Activated CD4-positive, alpha-beta T cell treated with anti-CD3 and anti-CD28 coated beads, Interleukin-2, amount 50 U/mL, for 24 hours (primary cell): ENCODE results near the gene KCNQ4.

Source experiments
- DNase-seq, 2 donors: peaks; one replicate each; pipeline ENCODE4 v3.0.0-alpha.2; 2020; ENCODE audit warnings: low read depth in 1 of 2, low spot score in 1 of 2

KCNQ4 gene

DNA sequence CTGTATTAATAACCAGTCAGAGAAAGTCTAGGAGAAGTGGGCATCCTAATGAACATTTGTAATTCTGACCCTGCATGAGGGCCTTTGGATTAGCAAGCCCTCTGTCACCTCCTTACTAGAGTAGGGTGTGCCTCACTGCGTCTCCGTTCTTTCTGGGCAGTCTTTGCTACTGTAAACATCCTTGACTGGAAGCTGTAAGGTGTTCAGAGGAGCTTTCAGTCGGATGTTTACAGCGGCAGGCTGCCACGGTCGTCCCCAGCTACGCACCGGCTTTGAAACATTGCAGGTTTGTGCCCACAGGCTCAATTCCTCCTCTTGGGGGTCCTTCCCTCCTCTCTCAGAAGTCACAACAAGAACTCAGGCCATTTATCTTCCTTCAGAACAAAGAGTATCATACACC, 29.4 kb upstream of the KCNQ4 start:
- DNase-seq, result no peak

DNA sequence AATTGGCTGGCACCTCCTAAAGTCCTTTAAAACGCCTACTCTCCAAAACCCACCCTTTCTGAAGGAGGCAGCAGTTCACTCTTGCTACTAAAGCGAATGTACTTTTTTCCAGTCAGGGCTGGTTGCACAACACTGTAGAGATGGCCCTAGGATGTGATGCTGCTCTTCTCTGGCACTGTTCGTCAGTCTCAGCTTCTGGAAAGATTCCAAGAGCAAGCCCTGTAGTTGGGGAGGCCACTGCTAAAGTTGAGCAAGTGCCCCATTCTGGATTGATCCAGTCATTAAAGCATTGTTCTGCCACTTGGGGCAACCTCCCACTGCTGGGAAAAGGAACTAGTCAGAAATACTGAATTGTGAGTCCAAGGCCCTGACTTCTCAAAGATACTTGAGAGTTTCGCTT, 28.5 kb upstream of the KCNQ4 start:
- DNase-seq, result no peak

DNA sequence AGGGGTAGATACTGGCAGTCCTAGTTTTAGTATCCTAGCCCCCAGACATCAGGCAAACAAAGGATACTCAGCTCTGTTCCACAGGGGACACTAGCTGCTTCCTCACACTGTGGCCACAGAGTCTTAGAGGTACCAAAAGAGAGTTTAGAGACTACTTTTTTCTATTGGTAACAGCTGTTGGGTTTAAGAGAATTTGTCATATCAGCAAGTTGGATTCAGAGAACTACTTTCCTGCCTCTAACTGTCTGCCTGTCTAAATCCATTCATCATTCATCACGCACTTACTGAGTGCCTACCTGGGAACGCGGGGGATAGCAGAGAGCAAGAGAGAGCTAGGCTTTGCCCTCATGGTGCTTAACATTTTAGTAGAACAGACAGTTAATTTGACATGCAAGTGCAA, 27.1 kb upstream of the KCNQ4 start:
- DNase-seq, result no peak

DNA sequence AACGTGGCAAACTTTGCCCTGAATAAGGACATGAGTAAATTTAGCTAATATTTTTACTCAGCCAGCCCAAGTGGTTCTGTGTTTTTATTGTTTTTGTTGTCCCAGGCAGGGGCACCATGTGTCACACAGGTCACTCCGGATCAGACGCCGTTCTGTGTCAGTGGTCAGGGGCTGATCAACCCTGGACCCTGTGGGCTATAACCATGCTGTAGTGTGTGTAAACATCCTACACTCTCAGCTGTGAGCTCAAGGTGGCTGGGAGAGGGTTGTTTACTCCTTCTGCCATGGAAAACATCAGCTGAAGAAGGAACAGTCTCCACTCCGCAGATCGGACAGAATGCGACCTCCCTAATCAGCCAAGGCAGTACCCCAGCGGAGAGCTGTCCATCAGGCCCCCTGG, 26.5 kb upstream of the KCNQ4 start:
- DNase-seq, result no peak

DNA sequence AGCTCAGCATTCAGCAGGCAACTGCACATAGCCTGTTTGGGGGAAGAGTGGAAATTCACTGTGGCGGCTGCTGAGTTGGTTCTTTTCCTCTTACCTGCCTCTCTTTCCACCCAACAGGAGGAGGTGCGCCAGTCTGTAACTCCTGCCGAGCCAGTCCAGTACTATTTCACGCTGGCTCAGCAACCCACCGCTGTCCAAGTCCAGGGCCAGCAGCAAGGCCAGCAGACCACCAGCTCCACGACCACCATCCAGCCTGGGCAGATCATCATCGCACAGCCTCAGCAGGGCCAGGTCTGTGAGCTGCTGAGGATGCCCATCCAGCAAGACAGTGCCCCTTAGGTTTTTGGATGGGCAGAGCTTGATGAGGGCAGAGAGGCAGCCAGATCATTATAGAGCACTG, 25.6 kb upstream of the KCNQ4 start:
- DNase-seq, result no peak

DNA sequence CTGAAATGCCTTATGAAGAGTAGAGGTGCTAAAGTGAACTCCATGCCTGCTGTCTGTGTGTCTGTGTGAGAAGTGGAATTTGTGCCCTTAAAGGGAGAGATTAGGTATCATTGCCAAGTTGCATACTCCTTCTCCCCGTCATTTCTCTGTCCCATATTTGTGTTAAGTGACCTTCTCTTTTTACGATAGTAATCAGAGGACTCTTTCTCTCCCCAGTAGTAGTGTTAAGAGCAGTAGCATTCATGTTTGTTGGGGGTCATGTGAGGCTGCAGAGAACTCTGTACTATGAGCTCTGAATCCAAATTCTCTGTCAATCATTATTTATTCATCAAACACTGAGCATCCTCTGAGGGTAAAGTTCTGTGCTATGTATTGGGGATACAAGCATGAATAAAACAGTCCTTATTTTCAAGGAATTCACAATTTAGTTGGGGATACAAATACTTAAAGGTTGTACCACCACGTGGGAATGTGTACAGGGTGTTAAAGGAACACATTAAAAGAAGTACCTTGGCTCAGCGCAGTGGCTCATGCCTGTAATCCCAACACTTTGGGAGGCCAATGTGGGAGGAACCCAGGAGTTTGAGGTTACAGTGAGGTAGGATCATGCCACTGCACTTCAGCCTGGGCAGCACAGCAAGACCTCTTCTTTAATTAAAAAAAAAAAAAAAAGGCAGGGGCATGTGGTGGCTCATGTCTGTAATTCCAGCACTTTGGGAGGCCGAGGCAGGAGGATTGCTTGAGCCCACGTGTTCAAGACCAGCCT, 24.8 kb upstream of the KCNQ4 start:
- DNase-seq, result no peak

DNA sequence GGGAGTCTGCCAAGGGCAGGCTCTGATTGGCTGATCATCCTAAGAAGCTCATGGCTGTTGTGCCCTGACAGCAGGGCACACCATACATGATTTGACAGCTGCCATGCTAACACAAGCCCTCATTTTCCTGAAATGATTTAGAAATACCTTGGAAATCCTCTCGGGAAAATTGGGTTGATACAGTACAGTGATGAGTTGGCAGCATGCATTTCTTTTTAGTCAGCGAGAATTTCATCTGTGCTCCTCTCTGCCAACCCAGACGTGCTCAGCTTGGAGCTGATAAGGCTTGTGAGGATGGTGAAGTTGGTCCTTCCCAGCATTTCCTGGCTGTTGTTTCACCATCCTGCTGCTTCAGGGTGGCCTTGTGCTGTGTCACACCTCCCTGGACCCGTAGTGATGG, 22.6 kb upstream of the KCNQ4 start:
- no peak for DNase-seq

DNA sequence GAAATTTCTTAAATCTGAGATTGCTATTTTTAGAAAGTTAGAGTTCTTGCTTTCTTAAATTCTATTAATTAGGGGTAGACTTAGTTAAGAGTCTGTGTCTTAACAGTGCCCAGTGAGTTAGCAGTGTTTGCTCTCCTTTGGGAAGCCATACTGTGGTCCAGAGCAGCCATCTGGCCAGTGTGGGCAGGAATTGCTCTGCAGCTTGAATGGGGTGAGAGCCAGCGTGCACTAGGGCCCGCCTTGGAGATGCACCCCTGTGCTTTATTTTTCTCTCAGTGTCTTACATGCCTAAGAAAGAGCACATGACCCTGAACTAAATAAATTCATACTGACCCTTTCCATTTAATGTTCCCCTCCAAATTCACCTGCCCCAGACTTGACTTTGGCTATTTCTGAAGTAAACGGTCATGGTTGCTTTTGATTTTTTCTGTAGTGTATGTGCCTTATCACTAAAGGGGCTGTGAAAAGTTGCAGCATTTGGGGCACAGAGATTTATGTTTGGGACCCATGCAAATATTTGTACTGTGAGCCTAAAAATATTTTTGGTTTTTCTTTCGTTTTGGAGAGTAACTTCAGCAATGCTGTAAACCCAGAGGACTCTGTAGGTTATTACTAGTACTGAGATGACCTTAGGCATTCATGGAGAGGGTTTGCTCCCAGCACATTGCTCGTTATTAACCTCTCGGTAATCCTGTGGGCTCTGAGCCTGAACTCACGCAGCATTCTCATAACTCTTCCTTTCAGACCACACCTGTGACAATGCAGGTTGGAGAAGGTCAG, 21.3 kb upstream of the KCNQ4 start:
- DNase-seq, result no peak

DNA sequence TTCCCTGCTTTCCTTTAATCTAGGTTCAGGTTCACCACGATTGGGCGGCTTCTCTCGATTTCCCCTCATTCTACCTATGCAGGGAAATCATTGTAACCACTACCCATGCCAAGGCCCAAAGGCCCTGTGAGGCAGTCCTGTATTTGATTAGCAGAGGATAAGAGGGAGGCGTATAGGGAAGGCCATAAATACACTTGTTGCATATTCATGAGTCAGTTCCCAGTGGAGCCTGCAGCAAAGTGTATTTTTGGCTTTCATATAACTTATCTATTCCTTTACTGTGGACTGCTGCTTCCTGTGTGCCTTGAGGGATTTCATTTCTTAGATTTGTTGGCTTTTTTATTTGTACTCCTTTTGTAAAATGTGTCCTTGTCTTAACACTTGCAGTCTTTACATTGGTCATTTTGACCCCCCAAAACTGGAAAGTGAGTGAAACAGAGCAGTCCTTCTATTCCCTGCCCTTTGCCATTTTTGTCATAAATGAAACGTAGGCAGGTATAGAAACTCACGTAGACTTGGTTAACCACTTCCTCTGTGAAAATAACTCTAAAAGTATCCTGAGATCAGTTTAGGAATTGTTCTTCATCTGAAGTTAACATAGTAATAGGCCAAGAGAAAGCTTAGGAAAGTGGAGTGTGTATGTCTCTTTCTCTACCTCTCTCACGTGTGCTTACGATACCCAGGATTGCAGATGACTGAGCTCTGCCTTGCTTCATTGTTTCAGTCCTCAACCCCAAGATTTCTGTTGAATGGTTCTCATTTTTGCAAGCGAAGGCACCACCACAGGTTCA, 19.6 kb upstream of the KCNQ4 start:
- no peak for DNase-seq

DNA sequence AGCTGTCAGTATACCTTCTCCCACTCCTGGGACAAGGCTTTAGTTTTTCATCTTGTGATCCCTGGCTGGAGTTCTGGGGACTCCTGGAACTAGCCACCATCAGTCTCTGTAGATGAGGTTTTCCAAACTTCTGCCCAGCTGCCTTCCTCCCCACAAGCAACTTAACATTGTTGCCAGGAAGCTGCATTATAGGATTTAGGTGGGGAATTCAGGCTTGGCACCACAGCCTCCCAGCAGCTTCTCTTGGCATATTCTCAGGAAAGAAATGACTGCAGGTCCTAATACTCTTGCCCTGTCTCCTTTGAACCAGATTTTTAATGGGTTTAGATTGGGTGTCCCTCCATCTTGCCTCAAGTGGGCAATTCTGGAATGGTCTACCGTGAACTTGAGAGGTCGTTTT, 18.6 kb upstream of the KCNQ4 start:
- DNase-seq, result no peak

DNA sequence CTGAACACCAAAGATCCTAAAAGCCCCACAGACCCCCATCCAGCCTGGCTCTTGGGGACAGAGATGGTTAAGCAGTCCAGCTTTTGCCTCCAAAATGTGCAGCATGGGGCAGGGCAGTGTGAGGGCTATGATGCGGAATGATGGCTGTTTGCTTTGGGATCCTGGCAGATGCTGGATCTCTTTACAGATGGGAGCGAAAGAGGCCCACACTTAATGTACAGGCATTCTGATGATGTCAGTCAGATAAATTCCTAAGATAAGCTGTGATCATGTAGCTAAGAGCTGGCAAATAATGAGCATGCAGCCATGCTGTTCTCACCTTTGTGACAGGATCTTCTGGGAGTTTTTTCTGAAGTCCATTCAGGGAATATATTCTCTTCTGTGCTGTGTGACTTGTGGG, 17.6 kb upstream of the KCNQ4 start:
- DNase-seq, result no peak

DNA sequence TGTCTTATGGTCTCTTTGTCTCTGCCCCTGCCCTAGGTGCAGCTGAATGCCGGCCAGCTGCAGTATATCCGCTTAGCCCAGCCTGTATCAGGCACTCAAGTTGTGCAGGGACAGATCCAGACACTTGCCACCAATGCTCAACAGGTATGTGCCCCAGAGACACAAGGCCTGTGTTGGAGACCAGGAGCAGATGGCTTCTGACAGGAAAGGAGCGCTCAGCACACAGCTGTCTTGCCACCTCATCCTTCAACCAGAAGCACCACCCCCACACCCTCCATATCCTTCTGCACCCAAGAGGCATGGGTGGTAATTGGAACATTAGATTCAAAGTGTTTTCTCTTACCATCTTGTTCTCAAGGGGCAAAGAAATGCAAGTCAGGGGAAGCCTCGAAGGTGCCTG, 17.0 kb upstream of the KCNQ4 start:
- no peak for DNase-seq

DNA sequence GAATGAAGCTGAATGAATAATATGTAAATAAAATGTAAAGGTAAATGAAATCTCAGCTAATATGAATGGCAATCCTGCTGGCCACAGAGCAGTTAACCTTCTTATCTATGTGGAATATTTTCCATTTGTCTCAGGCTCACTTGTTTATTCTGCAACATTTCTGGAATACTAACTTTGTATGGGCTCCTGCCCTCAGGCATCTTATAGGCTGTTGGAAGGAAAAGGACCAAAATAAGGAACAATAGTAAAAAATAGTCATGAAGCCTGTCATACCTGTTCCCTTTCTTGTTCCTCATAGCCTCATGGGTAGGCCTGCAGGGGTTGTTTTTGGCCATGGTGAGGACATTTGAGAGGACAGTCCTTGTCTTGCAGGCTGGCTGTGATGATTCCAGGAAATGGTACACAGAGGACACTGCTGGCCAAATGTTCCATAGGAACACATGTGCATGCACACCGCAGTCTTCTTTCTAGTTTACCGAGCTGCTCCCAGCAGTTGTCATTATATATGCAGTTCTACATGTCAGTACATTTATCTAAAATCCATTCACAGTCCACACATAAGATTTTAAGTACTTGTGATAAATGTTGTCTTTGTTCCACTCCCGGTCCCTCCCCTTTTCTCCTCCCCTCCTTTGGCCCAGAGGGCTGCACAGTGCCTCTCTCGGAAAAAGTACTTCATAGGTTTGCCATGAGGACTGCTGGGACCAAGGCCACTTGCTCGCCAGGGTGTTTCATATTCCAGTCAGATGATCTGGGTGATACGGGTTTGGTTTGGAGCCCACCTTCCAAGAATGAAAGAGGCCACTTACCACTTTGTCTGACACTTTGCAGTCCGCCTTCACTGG, 15.2 kb upstream of the KCNQ4 start:
- DNase-seq, result no peak

DNA sequence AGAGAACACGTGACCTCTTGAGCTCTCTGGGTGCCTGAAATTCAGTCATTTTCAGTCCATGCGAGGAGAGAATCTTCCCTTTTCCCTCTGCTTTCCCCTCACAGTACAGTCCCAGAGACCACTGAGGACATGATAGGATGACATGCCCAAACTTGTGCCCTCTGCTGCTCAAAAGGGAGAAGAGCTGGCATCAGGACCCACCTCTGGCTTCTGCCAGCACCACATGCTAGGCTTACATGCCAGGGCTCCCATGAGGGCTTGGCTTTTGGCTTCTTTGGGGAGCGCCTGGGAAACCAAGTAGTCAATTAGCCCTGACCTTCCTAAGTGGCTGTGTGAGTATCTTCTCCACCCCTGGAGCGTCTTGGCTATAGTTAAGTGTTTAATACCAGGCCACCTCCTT, 13.8 kb upstream of the KCNQ4 start:
- DNase-seq, result no peak

DNA sequence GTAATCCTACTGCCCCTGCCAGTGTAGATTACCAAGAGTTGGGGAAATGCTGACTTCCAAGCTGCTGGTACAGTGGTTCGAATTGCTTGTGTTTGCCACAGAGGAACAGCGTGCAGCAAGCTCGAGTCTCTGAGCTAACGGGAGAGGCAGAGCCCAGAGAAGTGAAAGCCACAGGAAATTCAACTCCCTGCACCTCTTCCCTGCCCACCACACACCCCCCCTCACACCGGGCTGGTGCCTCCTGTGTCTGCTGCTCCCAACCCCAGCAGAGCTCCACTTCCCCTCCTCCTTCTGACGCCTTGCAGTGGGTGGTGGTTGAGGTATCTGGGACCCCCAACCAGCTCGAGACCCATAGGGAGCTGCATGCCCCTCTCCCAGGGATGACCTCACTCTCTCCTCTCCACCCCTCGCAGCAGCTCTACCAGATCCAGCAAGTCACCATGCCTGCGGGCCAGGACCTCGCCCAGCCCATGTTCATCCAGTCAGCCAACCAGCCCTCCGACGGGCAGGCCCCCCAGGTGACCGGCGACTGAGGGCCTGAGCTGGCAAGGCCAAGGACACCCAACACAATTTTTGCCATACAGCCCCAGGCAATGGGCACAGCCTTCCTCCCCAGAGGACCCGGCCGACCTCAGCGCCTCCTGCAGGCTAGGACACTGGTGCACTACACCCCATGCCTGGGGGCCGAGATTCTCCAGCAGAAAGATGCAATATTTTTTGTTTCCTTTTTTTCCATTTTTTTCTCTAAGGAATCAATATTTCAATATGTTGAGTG, 13.1 kb upstream of the KCNQ4 start:
- DNase-seq, result no peak

DNA sequence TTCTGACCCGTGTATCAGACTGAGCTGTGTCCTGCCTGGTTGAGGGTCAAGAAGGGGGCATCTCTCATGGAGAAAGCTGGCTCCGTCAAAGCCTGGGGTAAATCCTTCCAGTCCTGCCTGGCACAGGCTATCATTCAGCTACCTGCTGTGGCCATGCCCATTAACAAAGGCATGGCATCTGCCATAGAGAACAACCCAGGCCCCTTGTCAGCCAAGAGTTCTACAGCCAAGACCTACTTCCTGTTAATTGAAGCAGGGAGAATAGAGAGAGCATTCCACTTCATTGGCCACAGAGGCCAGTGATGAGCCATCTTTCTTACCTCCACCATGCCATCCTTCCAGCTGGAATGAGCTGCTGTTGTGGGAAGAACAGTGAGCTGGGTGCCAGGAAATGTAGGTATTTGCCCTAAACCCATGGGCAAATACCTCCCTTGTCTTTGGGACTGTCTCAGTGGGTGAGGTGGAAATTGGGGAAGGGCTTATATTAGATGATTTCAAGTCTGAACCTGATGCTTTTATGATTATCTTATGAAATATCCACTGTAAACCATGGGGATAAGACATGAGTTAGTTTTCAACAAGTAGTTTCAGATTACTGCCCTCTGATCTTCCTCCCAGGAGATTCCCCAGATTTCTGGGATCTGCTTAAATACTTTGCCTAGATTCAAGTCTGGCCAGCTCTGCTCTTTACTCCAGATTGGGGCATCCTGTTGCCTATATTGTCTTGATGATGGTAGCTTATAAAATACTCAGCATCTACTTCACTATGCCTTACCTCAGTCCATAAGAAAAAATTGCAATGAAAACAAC, 11.2 kb upstream of the KCNQ4 start:
- DNase-seq, result no peak

DNA sequence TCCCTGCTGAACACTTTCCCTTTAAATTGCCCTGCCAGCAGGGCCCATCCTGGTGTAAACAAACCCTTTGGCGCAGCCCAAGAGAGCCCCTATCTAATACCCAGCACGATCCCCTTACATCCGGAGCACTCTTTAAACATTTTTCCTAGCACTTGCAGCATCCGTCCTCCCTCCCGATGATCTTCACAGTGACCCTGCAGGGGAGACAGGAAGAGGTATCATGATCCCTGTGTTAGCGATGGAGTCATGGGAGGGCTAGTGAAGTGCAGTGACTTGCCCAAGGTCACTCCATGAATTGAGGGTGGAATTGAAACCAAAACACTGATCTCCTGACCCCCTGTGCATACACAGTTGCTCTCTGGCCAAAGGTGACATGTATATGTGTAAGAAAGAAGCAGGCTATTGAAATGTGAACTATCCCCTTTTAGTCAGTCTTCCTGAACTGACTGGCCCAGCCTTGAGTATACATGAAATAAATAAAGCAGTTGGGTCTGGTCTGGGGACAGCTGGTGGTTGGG, 9.8 kb upstream of the KCNQ4 start:
- no peak for DNase-seq

DNA sequence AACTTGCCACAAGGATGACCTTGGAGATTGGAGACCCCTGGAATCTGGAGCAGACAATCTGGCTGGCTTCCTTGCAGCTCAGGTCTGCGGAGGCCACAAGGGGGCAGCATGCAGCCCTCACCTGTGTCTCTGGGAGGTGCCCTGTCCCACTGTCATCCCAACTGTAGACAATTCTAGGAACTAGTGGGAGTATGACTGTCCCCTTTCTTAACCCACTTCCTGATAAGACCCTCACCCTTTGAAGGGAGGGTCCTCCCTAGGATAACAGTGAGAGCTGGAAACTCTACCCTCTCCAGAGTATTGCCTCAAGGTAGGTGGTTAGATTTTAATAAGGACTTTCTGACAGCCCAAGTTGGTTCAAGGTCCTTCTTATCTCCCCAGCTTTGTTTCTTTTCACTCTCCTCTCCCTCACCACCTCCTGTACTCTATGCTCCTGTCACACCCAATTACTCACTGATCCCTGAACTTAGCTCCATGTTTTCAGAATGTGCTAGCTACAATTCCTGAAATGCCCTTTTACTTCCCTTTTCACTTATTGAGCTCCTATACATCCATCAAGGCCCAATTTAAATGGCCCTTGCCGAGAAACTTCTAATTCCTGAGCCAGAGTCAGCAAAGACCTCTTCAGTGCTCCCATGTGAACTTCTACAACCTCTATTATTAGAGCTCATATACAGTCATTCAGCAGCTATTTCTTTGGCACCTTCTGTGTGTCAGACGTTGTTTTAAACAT, 9.2 kb upstream of the KCNQ4 start:
- DNase-seq, result peak; percentile 37 to 44
